AG09319 (cell line): Measurements from ENCODE around the gene SPIB.

Source experiments
- DNase-seq: peaks from one replicate; pipeline ENCODE4 v3.0.0-alpha.2; 2010; ENCODE audit warnings: low read depth; ENCODE audit errors: extremely low read depth
- CTCF ChIP-seq: IDR thresholded peaks from 2 replicates; pipeline ENCODE4 v1.5.1; 2011; ENCODE audit warnings: low read depth, mild to moderate bottlenecking, inconsistent platforms, low read length, moderate library complexity

SPIB gene

DNA sequence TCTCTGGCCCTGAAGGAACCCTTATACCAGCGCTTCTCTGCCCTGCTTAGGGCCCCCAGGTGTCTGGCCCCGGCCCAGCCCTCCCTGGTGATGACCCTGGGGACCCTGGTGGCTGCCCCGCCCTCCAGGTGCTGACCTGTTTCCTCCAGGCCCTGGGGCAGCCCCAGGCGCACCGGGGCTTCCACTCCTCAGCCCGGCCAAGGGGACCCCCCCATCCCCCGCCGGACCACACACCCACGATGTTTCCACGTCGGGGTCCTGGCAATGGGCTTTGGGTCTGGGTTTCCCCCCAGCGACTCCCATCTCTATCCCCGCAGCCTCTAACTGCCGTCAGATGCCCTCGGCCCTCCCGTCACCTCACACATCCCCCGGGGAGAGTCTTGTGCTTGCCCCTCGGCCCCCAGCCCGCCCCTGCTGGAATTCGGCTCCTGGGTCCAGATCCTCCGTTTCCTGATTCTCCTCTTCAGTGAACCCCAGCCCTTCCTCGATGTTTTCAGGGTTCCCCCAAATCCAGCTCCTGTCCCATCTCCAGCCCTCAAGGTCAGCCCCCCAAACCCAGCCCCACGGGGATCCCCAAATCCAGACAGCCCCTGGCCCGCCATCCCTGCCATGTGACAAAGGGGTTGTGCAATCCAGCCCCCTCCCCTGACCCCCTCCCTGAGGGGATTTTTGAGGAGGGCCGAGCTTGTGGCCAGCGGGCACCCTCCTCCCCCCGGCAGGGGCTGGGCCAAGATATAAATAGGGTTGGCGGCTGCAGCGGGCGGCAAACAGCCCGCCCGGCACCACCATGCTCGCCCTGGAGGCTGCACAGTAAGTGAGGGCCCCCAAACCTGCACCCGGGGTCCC, at the start of gene SPIB:
Gene SPIB (plus strand): TSS at position 763 of the 846 bp plus-strand sequence. CDS start 25 bp downstream, at position 788.
- no peak for DNase-seq
- no peak for TF ChIP-seq CTCF

GRCh38 chr19:50371914-50372475, 46.7 kb upstream of the SPIB start:
- no peak for TF ChIP-seq CTCF
- no peak for DNase-seq

- peak; percentile 95 for DNase-seq
- no peak for TF ChIP-seq CTCF
These were observed 42.3 kb upstream of the SPIB start, which contains the start of gene NR1H2 for GRCh38 chr19:50376166-50377050. NR1H2 (plus strand) TSS chr19:50376457; CDS start chr19:50377606, 1,149 bp downstream.

DNA sequence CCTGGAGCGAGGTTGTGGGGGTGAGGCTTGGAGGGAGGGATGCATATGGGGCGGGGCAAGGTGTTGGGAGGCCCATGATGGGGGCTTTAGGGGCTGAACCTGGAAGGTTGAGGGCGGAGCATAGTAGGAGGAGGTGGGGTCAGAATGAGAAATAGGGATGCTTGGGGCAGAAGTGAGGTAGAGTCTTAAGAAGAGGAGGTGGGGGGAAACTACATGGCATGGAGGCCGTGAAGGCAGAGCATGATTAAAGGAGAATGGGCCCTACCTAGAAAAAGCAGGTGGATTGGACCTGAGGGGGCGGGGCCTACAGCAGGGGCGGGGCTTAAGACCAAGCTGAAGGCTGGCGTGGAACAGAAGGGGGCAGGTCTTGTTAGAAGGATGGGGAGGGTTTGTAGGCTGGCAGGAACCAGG, 41.7 kb upstream of the SPIB start:
- DNase-seq = no peak
- no peak for TF ChIP-seq CTCF

DNA sequence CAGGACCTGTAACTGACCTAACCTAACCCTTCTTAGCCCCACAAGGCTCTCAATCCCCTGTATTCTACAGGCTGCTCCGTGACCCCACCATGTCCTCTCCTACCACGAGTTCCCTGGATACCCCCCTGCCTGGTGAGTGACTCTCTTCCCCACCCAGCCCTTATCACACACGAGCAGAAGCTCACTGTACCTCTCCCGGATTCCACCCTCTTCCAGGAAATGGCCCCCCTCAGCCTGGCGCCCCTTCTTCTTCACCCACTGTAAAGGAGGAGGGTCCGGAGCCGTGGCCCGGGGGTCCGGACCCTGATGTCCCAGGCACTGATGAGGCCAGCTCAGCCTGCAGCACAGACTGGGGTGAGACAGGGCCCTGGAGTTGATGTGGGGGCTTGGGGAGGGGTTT, 41.2 kb upstream of the SPIB start:
- no peak for TF ChIP-seq CTCF
- DNase-seq = no peak

- TF ChIP-seq CTCF = no peak
- DNase-seq = no peak
These were observed 40.4 kb upstream of the SPIB start for GRCh38 chr19:50378169-50378862.
